OCI-M2 (cell line): ENCODE results near the gene EEF1AKMT4.

Source experiments
- DNase-seq: peaks from one replicate; lab custom pipeline; 2025; ENCODE audit not compliant: unreplicated experiment; lab: John Stamatoyannopoulos, UW

Gene EEF1AKMT4

GRCh38 chr3:184296616-184297015 is 47.1 kb downstream of the EEF1AKMT4 start:
- DNase-seq, result no peak

GRCh38 chr3:184298759-184299487 is 49.5 kb downstream of the EEF1AKMT4 start, which contains the start of gene PSMD2:
Gene PSMD2, plus strand, starts transcription at chr3:184299241. Its CDS starts 26 bp downstream, at chr3:184299267.
- DNase-seq, result peak; percentile 39

- no peak for DNase-seq
Observed at GRCh38 chr3:184299488-184300377, 50.3 kb downstream of the EEF1AKMT4 start.

GRCh38 chr3:184300378-184300720 is 50.9 kb downstream of the EEF1AKMT4 start:
- DNase-seq, result no peak

GRCh38 chr3:184305577-184305976 is 56.1 kb downstream of the EEF1AKMT4 start:
- no peak for DNase-seq

GRCh38 chr3:184306341-184306972 is 57.0 kb downstream of the EEF1AKMT4 start:
- no peak for DNase-seq

GRCh38 chr3:184307915-184308314 is 58.4 kb downstream of the EEF1AKMT4 start:
- no peak for DNase-seq
